DMS153 treated with DMSO at 0.1 percent for 48 hours (cell line): ENCODE measurements around the gene CFAP100.

Experiments
- DNase-seq: peaks from one replicate; lab custom pipeline; 2025; ENCODE audit not compliant: unreplicated experiment; lab: John Stamatoyannopoulos, UW

CFAP100 gene

DNA sequence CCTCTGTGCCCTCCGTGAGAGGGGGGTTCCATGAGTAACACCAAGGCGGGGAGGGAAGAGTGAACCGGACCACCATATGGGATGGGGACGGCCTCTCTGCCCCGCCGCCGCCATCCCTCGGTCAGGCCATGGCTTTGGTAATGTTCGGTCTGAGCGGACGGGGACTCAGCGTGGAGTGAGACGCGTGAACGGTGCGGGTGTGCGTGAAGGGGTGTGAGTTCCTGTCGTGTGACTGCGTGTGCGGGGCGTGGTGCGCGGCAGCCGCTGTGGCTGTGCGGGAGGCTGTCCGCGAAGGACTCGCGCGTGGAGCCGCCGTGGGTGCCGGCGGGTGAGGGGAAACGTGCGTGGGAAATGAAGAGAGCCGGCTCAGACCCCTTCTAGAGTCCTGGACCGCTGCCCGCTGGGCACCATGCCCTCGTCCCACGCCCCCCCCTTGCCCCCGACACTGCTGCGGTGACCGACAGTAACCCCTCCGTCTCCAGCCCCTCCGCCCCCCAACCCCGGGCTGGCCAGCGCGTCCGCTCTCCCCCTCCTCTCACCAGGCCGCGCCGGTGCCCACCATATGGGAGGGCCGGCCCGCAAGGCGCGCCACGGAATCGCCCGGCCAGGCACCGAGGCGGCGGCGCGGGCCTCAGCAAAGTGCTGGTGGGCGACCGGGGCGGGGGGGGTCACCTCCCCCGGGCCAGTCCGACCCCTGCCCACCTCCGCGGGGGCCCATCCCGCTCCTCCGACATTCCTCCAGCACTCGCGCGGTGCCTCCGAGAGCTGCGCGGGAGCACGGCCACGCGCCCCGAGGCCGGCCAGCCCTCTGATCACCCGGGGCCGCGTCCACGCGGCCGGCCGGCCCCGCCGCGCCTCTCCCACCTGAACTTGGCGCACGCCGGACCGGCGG is 38.1 kb upstream of the CFAP100 start:
- no peak for DNase-seq

DNA sequence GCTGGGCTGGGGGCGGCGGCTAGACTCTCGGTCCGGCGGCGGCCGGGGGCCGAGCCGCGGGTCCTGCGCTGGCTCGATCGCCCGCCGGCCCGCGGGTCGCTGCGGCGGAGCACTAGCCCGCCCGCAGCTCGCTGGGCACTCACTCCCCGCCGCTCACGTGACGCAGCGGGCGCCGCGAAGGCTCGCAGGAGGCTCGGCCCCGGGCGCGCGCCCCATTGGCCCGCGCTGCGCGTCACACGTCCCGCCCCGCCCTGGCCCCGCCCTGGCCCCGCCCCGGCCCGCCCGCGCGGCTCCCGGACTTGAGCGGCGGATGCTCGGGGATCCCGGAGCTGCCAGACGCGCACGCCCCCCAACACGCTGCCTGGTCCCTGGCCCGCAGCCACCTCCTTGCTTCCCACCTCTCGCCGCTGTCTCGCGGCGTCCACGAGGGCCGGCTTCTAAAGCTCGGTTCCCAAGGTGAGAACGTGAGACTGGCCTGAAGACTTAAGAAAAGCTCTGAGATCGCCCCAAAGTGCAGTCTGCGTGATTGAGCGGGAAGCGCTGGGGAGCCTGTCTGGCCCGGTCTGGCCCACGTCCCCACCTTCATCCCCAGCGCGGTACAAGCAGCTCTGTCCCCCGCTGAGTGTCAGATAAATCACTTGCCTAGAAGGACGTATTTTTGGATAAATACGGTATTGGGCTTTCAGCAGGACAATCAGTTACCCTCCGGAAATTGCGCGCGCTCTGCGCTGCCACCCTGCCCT is 37.2 kb upstream of the CFAP100 start, which contains the start of gene KLF15:
TSS of gene KLF15 (minus strand) at position 114 of the 743 bp plus-strand sequence. CDS start 4,486 bp downstream, outside the sequence.
- peak; percentile 37 for DNase-seq

DNA sequence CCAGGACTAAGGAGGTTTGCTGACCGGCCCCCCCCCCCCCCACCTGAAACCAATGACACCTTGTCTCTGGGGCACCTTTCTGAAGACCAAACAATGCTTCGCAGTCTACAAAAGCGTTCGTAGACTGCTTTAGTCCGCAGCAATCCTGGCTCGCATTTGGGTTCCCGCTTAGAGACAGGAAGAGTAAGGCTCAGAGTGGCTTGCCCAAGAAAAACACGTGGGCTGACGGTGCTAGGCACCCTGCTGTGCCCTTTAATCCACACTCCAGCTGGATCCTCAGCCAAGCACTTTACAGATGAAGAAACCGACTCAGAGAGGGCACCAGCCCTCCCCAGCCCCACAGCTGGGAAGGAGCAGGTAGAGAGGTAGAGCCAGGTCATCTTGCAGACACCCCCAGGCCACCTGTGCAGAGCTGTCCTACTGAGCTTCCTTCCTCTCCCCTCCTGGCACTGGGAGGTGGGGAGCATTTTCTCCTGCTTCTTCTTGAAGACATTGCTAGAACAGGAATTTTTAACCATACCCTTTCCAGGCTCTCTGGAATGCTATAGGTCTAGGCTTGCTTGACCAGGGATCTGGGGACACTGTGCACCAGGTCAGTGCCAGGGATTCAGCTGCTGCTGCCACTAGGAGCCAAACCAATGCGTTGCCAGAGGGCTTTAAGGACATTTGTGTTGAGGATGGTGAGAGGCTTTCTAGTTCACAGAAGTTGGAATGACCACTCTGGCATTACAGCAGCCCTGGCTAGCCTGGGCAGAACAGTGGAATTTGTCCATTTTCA is 36.5 kb upstream of the CFAP100 start:
- no peak for DNase-seq

DNA sequence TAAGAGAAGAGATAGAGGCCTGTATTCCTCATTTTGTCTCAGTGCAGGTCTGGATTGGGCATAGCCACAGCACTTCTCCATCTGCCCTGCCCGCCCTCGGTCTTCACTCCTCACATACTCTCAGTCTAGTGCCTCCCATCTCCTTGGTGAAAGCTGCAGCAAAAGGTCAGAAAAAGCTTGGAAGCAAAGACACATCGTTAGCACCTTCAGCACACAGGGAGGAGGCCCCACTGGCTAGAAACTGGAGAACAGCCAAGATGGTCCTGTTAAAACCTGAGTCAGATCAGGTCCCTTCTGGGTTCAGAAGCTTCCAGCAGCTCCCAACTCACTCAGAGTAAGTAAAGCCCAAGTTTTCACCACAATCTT is 35.9 kb upstream of the CFAP100 start:
- DNase-seq: no peak

DNA sequence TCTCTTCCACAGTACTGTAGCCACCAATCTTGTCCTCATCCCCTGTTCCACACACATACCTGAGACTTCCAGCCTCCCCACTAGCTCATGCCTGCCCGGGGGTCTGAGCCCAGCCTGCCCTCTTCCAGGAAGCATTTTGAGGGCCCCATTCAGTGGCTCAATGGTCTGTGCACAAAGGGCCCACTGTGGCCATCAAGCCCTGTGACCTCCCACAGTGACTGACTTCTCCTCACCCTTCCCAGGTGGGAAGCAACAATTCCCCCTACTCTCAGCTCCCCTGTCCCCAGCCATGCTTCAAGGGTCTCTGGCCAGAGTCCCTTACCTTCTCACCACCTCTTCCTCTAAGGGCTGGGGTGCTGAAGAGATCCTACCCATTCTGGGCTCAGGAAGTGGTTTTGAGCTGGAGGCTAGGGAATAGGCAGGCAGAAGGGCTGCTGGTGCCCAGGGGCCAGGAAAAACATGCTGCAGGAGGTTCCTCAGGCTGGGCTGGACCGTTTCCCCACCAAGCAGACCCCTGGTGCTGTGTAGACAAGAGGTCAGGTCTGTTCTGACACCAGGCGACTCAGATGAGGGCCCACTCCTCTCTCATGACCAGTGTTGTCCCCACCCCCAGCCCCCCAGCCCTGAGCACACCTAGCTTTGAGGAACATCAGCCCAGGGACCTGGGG is 34.5 kb upstream of the CFAP100 start:
- no peak for DNase-seq

DNA sequence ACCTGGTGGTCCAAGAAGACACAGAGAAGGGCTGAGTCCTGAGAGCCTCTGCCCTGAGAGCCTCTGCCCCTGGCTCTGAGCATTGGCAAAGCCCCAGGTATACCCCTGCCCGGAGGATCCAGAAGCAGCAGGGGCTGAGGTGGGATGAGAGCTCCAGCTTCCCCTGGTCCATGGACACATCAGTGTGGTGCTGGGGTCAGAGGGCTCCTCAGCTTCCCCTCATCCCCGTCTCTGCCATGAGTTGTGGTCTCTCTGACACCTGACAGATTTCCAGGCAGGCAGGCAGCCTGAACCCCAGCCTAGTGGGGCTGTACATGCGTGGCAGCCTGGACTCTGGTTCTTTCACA is 34.0 kb upstream of the CFAP100 start:
- no peak for DNase-seq

DNA sequence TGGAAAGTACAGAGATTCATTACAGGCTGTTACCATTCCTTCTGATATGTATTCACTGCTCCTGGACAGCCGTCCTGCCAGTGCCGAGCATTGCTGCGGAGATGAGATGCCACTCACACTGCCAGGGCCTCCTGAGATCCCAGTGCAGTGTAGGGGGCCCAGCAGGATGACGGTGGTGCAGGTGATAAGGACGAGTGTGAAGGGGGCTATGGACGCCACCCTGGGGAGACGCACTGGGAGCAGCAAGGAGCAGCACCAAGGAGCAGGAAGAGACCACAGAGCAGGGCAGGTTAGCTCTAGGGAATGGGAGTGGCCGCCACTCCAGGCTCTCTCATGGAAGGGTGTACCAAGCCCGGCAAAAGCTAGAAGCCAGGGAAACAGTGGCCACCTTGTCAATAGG is 33.5 kb upstream of the CFAP100 start:
- no peak for DNase-seq

DNA sequence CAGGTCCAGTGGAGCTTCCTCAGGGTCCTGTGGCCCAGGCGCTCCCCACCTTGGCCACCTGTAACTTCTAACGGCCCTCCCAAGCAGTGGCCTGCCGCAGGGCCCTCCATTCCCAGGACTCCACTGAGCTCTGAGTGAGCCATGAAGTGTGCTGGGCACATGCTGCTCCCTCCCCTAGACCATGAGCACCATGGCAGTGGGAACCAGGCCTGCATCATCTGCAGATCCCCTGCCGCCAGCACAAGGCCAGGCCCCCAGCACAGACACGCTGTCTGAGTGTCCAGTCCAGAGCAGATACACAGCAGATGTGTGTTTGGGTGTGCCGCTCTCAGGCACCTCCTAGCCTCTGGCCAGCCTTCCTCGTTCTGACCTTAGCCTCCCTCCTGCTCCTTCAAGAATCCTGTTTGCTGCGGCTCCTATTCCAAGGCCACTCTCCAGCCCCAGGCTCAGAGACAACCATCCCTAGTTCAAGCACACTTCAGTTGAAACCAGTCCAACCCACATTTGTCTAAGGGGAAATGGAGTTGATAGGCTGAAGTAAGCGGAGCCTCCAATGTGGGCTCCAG is 30.5 kb upstream of the CFAP100 start:
- no peak for DNase-seq

DNA sequence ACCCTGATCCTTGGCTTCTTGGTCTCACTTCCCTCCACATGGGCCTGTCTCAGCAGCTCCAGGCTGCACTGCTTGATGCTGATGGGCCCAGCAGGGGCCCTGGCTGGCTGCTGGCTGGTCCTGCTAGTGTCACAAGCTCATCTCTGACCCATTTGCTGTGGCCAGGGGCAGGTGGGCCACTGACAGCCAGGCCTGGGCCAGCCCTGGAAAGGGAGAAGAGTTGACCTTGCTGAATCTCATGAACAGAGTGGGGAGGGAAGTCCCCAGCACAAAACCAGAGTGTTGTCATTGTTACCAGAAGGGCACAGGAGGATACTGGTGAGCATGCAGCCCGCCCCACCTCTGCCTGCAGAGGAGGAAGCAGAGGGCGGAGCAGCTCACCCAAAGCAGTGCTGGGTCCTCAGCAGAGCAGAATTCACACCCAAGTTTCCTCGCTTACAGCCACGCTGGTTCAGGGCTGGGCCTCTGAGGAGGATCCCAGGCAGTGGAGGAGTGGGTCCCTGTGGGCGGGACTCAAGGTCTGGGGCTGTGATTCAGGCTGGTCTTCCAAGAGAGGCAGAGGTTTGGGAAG is 29.9 kb upstream of the CFAP100 start:
- DNase-seq: no peak

DNA sequence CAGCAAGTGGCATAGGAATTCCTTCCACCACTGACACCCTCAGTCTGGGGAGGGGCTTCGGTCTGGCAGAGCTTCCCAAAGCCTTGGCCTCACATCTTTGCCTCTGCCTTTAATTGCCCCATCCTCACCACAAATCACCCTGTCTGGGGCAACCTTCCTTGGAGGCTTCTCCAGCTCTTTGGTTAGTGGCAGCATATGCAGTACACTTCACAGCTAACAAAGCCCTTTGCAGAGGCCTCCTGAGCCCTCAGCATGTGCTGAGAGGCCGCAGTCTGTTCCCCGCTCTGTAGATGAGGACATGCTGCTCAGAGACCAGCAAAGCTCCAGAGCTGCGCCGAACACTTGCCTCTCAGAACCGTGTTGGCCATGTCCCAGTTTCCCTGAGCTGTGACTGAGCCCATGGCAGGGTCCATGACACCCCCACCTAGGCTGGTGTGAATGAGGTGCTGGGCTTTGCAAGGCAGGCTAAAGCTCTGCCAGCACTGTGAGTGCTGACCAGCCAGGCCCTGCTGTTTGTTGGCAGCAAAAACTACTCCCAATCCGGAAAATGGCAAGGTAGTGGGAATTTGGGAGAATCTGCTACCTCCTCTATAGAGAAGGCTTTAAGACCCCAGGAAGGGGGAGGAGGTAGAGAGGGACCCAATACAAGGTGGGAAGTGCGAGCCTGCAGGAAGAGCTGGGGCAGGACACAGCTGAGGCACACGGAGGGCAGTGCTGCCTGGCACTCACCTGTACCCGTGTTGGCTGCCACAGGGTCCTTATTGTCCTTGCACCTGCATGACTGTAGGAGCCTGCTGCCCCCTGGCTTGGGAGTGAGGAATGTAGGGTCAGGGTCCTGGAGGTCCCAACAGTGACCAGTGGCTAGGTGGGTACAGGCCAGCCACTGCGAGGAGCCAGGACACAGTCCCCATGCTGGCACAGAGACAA is 29.1 kb upstream of the CFAP100 start:
- no peak for DNase-seq

DNA sequence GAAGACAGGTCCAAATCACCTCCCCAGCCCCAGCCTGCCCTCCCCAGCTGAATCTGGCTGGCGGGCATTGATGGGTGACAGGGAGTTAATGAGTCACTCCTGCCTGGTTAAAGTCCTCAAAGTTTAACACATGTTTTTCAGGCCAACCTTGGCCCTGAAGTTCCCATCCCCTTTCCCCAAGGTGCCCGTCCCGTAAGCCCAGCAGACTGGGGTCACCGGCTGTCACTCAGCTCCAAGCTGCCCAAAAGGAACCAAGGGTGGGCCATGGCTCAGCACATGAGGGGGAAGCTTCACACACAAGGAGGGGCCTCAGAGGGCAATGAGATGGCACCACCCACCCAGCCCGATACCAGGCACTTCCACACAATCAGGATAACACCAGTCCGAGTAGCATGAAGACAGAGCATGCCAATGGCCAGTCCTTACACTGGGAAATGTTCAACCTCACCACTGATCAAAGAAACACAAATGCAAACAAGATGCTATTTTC is 27.3 kb upstream of the CFAP100 start:
- no peak for DNase-seq

DNA sequence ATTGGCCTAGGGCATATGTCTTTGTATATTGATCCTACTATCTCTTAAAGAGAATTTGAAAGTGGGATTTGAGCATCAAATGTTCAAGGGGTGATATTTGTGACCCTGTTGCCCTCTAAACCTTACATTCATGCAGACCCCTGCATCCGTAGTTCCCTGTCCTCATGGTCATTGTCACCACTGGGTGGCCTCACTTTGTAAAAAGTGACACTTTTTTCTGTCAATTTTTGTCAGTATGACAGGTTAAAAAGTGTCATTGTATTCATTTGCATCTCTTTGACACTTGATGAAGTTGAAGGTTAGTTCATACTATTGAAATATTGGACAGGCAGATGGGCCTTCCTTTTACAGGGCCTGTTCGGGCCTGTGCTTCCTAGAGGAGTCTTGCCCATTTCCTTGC is 25.2 kb upstream of the CFAP100 start:
- no peak for DNase-seq

DNA sequence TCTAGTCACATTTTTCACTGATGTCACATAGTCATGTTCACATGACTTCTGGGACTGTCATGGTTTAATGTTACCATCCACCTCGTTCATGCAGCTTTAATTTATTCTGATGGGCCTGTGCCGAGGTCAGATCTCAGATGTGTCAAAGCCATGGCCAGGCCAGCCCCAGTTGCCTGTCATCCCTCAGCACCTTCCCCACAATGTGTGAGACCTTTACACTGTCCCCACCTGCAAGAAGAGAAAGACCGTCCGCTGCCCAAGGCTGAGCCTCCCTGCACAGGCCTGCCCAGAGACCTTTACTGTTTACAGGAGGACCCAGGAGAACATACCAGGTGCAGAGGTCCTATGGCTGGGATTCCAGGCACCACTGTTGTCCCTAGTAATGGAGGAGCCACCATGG is 24.7 kb upstream of the CFAP100 start:
- no peak for DNase-seq

DNA sequence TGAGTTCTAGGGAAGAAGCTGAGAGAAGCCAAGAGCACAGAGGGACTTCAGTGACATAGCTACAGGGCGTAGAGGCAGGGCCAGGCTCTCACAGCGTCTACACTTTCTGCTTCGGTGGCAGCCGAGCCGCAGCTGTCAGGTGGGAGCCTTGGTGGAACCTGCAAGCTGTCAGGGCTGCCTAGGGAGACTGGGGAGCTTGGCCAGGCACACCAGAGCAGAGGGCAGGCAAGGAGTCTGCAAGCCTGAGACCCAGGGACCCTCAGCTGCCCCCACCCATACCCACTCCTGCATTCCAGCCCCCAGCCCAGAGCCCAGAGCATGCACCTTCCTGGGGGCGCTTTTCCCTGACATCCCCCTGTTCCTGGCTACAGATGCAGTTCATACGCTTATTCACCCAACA is 24.1 kb upstream of the CFAP100 start:
- DNase-seq: no peak

DNA sequence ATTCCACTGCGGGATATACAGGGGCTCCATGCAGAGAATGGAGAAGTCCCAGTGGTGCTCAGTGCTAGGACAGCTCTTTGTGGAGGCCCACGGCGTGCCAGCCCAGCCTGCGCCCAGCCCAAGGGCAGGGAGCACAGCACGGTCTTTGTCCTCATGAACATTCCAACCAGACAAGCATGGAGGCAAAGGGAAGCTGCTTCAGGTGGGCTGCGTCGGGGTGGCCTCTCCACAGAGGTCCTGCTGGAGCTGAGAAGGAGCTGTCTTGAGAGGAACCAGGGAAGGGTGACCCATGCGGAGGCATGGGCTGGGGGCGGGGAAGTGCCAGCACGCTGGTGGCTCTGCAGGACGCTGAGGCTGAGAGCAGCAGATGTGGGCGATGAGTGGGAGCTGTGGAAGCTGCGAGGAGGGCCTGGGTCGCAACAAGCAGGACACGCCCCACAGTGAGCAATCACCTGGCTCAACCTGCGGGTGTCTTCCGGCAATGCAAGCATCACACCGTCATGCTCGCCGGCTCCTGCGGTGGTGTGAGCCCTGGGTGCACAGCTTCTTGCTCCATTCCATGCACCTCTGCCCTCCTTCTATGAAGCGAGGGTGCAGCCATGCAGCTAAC is 23.5 kb upstream of the CFAP100 start:
- DNase-seq: no peak

DNA sequence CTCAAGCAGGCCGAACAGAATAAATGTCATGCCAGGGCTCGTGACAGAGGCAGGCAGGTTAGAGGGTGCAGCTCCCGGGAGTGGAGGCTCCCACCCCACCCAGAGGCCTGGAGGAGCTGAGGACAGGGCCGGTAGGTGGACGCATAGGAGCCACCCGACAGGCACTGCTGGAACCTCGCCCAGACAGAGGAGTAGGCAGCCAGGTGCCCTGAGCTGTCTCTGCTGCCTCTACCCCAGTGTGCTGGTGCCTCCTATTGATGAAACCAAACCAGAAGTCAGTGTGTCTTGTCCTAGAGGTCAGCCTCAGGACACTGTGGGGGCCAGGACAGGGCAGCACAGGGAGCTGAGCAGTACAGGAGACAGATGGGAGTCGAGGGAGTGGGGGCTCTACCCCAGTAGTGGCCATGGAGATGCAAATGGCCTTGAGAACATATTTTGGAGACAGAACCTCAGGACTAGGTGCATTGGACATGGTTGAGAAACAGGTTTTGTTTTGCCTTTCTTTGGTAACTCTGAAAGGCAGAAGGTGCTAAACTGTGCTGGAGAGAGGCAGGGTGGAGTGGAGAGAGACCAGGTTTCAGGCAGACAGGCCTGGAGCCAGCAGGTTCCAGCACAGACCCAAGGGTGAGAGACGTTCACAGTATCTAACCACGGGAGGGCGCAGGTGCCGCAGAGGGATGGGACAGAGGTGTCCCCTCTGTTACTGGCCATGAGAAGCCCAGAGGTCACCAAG is 22.1 kb upstream of the CFAP100 start:
- no peak for DNase-seq

DNA sequence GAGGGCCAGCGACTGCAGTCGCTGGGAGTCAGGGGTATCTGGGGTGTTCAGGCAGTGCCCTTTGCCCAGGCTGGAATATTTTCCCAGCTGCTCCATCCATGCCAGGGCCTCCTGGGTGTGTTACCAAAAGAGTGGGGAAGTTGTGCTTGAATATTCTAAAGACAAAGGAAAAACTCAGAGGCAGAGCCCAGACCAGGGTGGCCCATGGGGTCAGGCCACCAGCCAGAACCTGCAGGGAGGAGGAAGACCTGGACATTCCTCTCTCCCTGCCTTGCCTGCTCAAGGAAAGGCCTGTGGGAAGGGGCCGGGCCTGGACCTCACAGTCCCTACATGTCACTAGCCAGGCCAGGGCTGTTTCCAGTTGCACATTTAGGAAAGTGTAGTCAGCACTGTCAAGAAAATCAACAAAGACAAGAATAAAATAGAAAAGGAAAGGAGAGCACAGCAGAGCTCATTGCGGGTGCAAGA is 21.5 kb upstream of the CFAP100 start:
- DNase-seq: no peak
